Spleen (tissue), 7 donors: ENCODE results near the gene SPACA6.

Experiments used
- POLR2A ChIP-seq, 3 donors: fragments of 450-650 bp; IDR thresholded peaks; one replicate each; pipeline ENCODE4 v1.5.1; 2017; ENCODE audit warnings: antibody characterized with exemption in 3 of 3, mild to moderate bottlenecking in 1 of 3
- POLR2AphosphoS5 ChIP-seq, 3 donors: sonication (generic); formaldehyde crosslinking; IDR thresholded peaks; one replicate each; pipeline ENCODE4 v1.5.1; 2017; ENCODE audit warnings: antibody characterized with exemption in 3 of 3
- TF ChIP-seq, protein P1 (sequence below), 11 experiments: fragments of 200-600 bp in 7 of 11; fragments of 450-650 bp in 4 of 11; sonication (generic) in 4 of 11; IDR thresholded peaks in 8 of 11; conservative IDR thresholded peaks in 3 of 11; 1 replicate in 7 of 11; 2 replicates in 4 of 11; pipeline versions ENCODE4 v1.4.0 to v1.8.0; 2016 to 2021; ENCODE audit warnings: antibody characterized with exemption in 11 of 11, inconsistent platforms in 4 of 11, mild to moderate bottlenecking in 1 of 11
- donor health status: DM: no; HTN: no; CAD: no; lungs with moderate emphysema.
- donor health status: DM: no; HTN: no; CAD: no.
- donor health status: DM: no; HTN: no; CAD: no.

DNA sequence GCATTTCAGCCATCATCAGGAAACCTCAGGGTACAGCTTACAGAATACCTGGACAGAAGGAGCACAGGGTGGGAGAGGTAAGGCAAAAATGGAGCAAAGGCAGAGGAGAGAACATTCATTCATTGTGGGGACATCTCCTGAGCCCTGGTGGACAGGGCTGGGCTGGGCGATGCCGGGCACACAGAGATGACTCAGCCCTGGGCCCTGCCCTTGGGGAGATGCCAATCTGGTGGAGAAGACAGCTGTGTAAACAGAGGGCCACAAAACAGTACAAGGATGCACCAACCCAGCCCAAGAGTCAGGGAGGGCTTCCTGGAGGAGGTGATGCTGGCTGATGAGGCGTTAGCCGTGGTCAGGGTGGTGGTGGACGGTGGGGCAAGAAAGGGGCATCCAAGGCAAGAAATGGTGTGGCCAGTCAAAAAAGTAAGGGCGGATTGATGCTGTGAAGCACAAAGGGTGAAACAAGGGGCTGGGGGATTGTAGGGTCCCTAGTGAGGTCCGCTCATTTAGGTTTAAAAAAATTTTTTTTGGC lies 34.3 kb downstream of the SPACA6 start:
- TF ChIP-seq, protein P1, sequence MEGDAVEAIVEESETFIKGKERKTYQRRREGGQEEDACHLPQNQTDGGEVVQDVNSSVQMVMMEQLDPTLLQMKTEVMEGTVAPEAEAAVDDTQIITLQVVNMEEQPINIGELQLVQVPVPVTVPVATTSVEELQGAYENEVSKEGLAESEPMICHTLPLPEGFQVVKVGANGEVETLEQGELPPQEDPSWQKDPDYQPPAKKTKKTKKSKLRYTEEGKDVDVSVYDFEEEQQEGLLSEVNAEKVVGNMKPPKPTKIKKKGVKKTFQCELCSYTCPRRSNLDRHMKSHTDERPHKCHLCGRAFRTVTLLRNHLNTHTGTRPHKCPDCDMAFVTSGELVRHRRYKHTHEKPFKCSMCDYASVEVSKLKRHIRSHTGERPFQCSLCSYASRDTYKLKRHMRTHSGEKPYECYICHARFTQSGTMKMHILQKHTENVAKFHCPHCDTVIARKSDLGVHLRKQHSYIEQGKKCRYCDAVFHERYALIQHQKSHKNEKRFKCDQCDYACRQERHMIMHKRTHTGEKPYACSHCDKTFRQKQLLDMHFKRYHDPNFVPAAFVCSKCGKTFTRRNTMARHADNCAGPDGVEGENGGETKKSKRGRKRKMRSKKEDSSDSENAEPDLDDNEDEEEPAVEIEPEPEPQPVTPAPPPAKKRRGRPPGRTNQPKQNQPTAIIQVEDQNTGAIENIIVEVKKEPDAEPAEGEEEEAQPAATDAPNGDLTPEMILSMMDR (IDR thresholded peaks at IDR 0.05 in 8 of 11, conservative IDR thresholded peaks at IDR 0.05 in 3 of 11), result no peak
- TF ChIP-seq POLR2A (IDR thresholded peaks at IDR 0.05) (no peak), POLR2AphosphoS5 (IDR thresholded peaks at IDR 0.05) (no peak)
